A673 (cell line): ENCODE measurements around the gene ABCC9. TPM values are rescaled to one million over a fixed set of nuclear protein-coding genes. Genes with fewer than 3 reads are reported as not detected.

Experiments used
- BruUV-seq: library from RNA; stranded (reverse); fragments of 400-500 nt; replicated peaks from 2 replicates; lab custom pipeline; 2021; lab: Mats Ljungman, UMichigan
- CTCF ChIA-PET: fragments of 300-600 bp; sonication (Branson Sonifier 250); formaldehyde crosslinking; loops from one replicate; lab custom pipeline; 2022; ENCODE audit warnings: antibody characterized with exemption; lab: Charles Lee
- POLR2A ChIA-PET: fragments of 300-600 bp; sonication (Branson Sonifier 250); formaldehyde crosslinking; loops from one replicate; lab custom pipeline; 2022; ENCODE audit warnings: antibody characterized with exemption; ENCODE audit not compliant: low non-redundant PET; lab: Charles Lee
- DNase-seq: peaks from one replicate; pipeline ENCODE4 v3.0.0-alpha.2; 2015; ENCODE audit warnings: low spot score
- H3K27ac ChIP-seq: fragments of 200-600 bp; sonication (generic); 2 replicates; pipeline ENCODE4 v1.5.1; 2016; ENCODE audit warnings: mixed run types, low read depth, mild to moderate bottlenecking, mixed read lengths, antibody characterized with exemption, low read length; ENCODE audit not compliant: poor library complexity, severe bottlenecking
- H3K27me3 ChIP-seq: fragments of 200-600 bp; sonication (generic); replicated peaks from 2 replicates; pipeline ENCODE4 v1.6.1; 2017; ENCODE audit warnings: mixed run types, low read depth, mild to moderate bottlenecking, mixed read lengths, antibody characterized with exemption, low read length; ENCODE audit not compliant: insufficient read depth, poor library complexity
- H3K36me3 ChIP-seq: fragments of 200-600 bp; sonication (generic); 2 replicates; pipeline ENCODE4 v1.6.1; 2016; ENCODE audit warnings: mixed run types, mild to moderate bottlenecking, mixed read lengths, antibody characterized with exemption, low read length; ENCODE audit not compliant: insufficient read depth, poor library complexity, severe bottlenecking
- H3K4me1 ChIP-seq: fragments of 200-600 bp; sonication (generic); 2 replicates; pipeline ENCODE4 v1.6.1; 2017; ENCODE audit warnings: mixed run types, mild to moderate bottlenecking, mixed read lengths, antibody characterized with exemption, low read length; ENCODE audit not compliant: insufficient read depth, poor library complexity, severe bottlenecking
- H3K4me3 ChIP-seq: fragments of 200-600 bp; sonication (generic); 2 replicates; pipeline ENCODE4 v1.5.1; 2016; ENCODE audit warnings: low read depth, mixed run types, mild to moderate bottlenecking, mixed read lengths, low read length; ENCODE audit not compliant: poor library complexity, severe bottlenecking
- H3K9me3 ChIP-seq: fragments of 200-600 bp; sonication (generic); 2 replicates; pipeline ENCODE4 v1.6.1; 2016; ENCODE audit warnings: mixed run types, low read depth, mild to moderate bottlenecking, mixed read lengths, antibody characterized with exemption, low read length; ENCODE audit not compliant: poor library complexity, severe bottlenecking
- EZH2 ChIP-seq: fragments of 200-600 bp; sonication (generic); IDR thresholded peaks from 2 replicates; pipeline ENCODE4 v1.6.1; 2017; ENCODE audit warnings: borderline replicate concordance, low read depth, mild to moderate bottlenecking, mixed read lengths, antibody characterized with exemption, low read length; ENCODE audit not compliant: poor library complexity, severe bottlenecking
- intact Hi-C: fragments of 100-400 bp; cut with micrococcal nuclease; formaldehyde crosslinking; loops from one replicate; pipeline ENCODE4 v1.10.0; 2022; ENCODE audit not compliant: unreplicated experiment
- total RNA-seq: library from RNA; stranded (reverse); gene quantifications from 2 replicates; pipeline ENCODE4 v1.2.3, GENCODE V29; 2021
- TF ChIP-seq, protein P1 (sequence below): fragments of 300-800, 200-600 bp; sonication (generic); conservative IDR thresholded peaks from 2 replicates; pipeline ENCODE4 v1.5.1; 2017; ENCODE audit warnings: low read depth, mild to moderate bottlenecking, antibody characterized with exemption, low read length, moderate library complexity, mixed read lengths

Gene ABCC9
- total RNA-seq, 1 experiment from 2014 or later: not detected

DNA sequence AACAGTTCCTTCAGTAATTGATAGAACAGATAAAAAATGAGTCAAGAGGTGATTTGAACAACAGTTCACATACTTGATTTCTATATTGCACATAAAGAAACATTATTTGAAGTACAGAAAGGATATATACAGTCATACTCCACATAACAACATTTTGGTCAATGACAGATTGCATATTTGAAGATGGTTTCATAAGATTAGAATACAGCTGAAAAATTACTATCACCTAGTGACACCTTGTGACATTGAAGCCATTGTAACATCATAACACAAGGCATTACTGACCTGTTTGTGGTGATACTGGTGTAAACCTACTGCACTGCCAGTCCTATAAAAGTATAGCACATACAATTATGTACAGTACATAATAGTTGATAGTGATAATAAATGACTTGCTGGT lies 43.1 kb upstream of the ABCC9 start:
- CTCF ChIA-PET: no interaction called here
- Histone ChIP-seq H3K9me3 (no peaks in the 10 kb centered on the region), H3K27me3 (peaks cover 22% of the 10 kb centered on the region), H3K4me1 (no peaks in the 10 kb centered on the region), H3K4me3 (no peak overlapping the region), H3K27ac (no peak overlapping the region), H3K36me3 (no peaks in the 10 kb centered on the region)
- no TSS peak for BruUV-seq
- no peak for DNase-seq
- POLR2A ChIA-PET: no interaction called here
- intact Hi-C loops: no loop called here
- TF ChIP-seq, protein P1, sequence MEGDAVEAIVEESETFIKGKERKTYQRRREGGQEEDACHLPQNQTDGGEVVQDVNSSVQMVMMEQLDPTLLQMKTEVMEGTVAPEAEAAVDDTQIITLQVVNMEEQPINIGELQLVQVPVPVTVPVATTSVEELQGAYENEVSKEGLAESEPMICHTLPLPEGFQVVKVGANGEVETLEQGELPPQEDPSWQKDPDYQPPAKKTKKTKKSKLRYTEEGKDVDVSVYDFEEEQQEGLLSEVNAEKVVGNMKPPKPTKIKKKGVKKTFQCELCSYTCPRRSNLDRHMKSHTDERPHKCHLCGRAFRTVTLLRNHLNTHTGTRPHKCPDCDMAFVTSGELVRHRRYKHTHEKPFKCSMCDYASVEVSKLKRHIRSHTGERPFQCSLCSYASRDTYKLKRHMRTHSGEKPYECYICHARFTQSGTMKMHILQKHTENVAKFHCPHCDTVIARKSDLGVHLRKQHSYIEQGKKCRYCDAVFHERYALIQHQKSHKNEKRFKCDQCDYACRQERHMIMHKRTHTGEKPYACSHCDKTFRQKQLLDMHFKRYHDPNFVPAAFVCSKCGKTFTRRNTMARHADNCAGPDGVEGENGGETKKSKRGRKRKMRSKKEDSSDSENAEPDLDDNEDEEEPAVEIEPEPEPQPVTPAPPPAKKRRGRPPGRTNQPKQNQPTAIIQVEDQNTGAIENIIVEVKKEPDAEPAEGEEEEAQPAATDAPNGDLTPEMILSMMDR: no peak
- TF ChIP-seq EZH2: no peak

DNA sequence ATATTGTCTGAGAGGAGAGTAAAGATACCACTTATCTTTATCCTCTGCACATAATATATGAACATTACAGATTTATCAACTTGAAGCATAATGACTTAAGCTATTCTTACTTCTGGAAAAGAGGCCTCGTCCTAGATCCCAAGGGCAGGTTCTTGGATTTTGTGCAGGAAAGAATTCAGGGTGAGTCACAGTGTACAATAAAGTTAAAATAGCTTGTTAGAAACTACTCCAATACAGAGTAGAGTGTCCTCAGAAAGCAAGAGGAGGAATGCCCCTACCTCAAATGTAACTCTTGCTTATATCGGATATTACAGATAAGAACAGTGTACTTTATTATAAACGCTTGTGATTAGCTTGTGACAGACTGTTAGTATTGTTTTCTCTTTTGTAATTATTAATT lies 41.9 kb upstream of the ABCC9 start:
- DNase-seq: no peak
- Histone ChIP-seq H3K27ac (no peak overlapping the region), H3K27me3 (peaks cover 22% of the 10 kb centered on the region), H3K9me3 (no peaks in the 10 kb centered on the region), H3K4me1 (no peaks in the 10 kb centered on the region), H3K36me3 (no peaks in the 10 kb centered on the region), H3K4me3 (no peak overlapping the region)
- TF ChIP-seq, protein P1: no peak
- no peak for TF ChIP-seq EZH2
- CTCF ChIA-PET: no interaction called here
- intact Hi-C loops: no loop called here
- BruUV-seq: no TSS peak
- POLR2A ChIA-PET: no interaction called here

DNA sequence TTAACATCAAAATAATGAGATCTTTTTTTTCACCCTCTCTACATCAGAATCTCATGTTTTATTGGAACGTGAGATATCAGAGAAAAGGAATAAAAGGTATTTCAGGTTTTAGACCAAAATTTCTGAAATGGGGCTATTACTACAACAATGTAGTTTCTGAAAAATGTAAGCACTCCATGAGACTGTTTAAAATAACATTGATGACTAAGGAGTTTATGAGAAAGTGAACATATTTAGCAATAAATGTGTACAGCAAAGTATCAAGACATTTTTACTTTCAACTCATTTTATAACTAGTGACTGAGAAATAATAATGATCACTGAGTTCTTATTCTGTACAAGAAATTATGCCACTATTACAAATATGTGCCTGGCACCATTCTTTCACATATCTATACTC lies 39.3 kb upstream of the ABCC9 start:
- TF ChIP-seq EZH2: no peak
- TF ChIP-seq, protein P1: no peak
- no peak for DNase-seq
- H3K36me3 ChIP-seq: no peaks in the 10 kb centered on the region
- H3K27ac ChIP-seq: no peak overlapping the region
- intact Hi-C loops: no loop called here
- no peak overlapping the region for H3K4me3 ChIP-seq
- BruUV-seq: no TSS peak
- peaks cover 14% of the 10 kb centered on the region for H3K27me3 ChIP-seq
- ChIA-PET POLR2A (no interaction called here), CTCF (no interaction called here)
- H3K4me1 ChIP-seq: no peaks in the 10 kb centered on the region
- no peaks in the 10 kb centered on the region for H3K9me3 ChIP-seq
